Measurements from ENCODE around the gene EXOSC10. TPM values are rescaled to one million over a fixed set of nuclear protein-coding genes. Genes with fewer than 3 reads are reported as not detected.

Gene EXOSC10
- total and polyA plus RNA-seq, 9 of the 15 experiments (the other 6 are each of a cell fraction or from before 2014, with no cell fraction given) = 23.4 to 150 (median 105) TPM

- TF ChIP-seq THAP12 (CRISPR knock-in tag; IDR thresholded peaks at IDR 0.05) = peak; percentile 81; the same call in 1 of the 2 replicates
- TF ChIP-seq ARID3A (IDR thresholded peaks at IDR 0.05; ENCODE audit: borderline replicate concordance, low read depth, low read length) = no peak
- peak; percentile 81 for TF ChIP-seq NFYB (IDR thresholded peaks at IDR 0.05; ENCODE audit: extremely low read depth, insufficient read length)
- peak; percentile 27 for TF ChIP-seq SMAD1 (IDR thresholded peaks at IDR 0.05; ENCODE audit: low read depth, low read length, partially characterized antibody)
- peak; percentile 89 for TF ChIP-seq FOS (IDR thresholded peaks at IDR 0.05; ENCODE audit: extremely low read depth, insufficient read length)
- peak; percentile 15; the same call in 1 of the 2 replicates for TF ChIP-seq HDAC2 (IDR thresholded peaks at IDR 0.05)
- no peak for TF ChIP-seq HNRNPH1 (optimal IDR thresholded peaks at IDR 0.05; ENCODE audit: low read depth, low read length)
- TF ChIP-seq NR4A1 (CRISPR knock-in tag; IDR thresholded peaks at IDR 0.05) = 0 out of 2 replicates have a peak, but pooled peaks have one; percentile 55
- TF ChIP-seq NR4A1 (tag; IDR thresholded peaks at IDR 0.05) = no peak
- peak; percentile 74 for TF ChIP-seq ATF7 (IDR thresholded peaks at IDR 0.05)
- TF ChIP-seq MNT (conservative IDR thresholded peaks at IDR 0.05) = peak; percentile 62 to 87
- TF ChIP-seq FOXM1 (IDR thresholded peaks at IDR 0.05; ENCODE audit: low read depth) = no peak
- 0 out of 2 replicates have a peak, but pooled peaks have one; percentile 4 for TF ChIP-seq FOXM1 (CRISPR knock-in tag; IDR thresholded peaks at IDR 0.05; ENCODE audit: low read depth)
- TF ChIP-seq RB1 (IDR thresholded peaks at IDR 0.05; ENCODE audit: low read depth) = peak; percentile 92
- TF ChIP-seq TOE1 (IDR thresholded peaks at IDR 0.05; ENCODE audit: borderline replicate concordance) = peak; percentile 46; the same call in 1 of the 2 replicates
- no peak for TF ChIP-seq TOE1 (CRISPR knock-in tag; IDR thresholded peaks at IDR 0.05; ENCODE audit: borderline replicate concordance, low read depth)
- peak; percentile 85 for TF ChIP-seq CREB3L1 (IDR thresholded peaks at IDR 0.05; ENCODE audit: borderline replicate concordance, low read depth)
- TF ChIP-seq USF1 (CRISPR knock-in tag; IDR thresholded peaks at IDR 0.05) = peak; percentile 53; the same call in 1 of the 2 replicates
Measured at GRCh38 chr1:11059968-11060830, 39.5 kb downstream of the EXOSC10 start, which contains the start of gene SRM (continued).

All from K562 (cell line).